Glomerular endothelial cell (primary cell): ENCODE measurements around the gene IP6K2. TPM values are rescaled to one million over a fixed set of nuclear protein-coding genes. Genes with fewer than 3 reads are reported as not detected.

Experiments used
- DNase-seq: peaks from one replicate; pipeline ENCODE4 v3.0.0-alpha.2; 2011; ENCODE audit warnings: low read depth, low spot score; ENCODE audit errors: extremely low read depth
- total RNA-seq: library from RNA; depleted of rRNA; stranded (reverse); fragments of >200 nt; gene quantifications from 2 replicates; pipeline ENCODE4 v1.2.3, GENCODE V29; 2015

The IP6K2 gene
- total RNA-seq, 1 donor from 2014 or later = 66.1 TPM

- no peak for DNase-seq
These were observed 24.5 kb downstream of the IP6K2 start for GRCh38 chr3:48692551-48692950.

GRCh38 chr3:48690846-48691458, 26.1 kb downstream of the IP6K2 start:
- DNase-seq = no peak

- DNase-seq = no peak
These were observed 27.6 kb downstream of the IP6K2 start for GRCh38 chr3:48689384-48689783.

- no peak for DNase-seq
These were observed 28.3 kb downstream of the IP6K2 start for GRCh38 chr3:48688737-48689075.

GRCh38 chr3:48688032-48688736, 28.8 kb downstream of the IP6K2 start:
- no peak for DNase-seq

- DNase-seq = no peak
These were observed 29.8 kb downstream of the IP6K2 start for GRCh38 chr3:48687220-48687678.

GRCh38 chr3:48686538-48687219, 30.3 kb downstream of the IP6K2 start:
- no peak for DNase-seq

- no peak for DNase-seq
These were observed 31.2 kb downstream of the IP6K2 start, which contains the start of gene NCKIPSD for GRCh38 chr3:48685603-48686511. Gene NCKIPSD (minus strand): TSS chr3:48685915. CDS start chr3:48685807, 108 bp downstream.

GRCh38 chr3:48685293-48685602, 31.8 kb downstream of the IP6K2 start:
- no peak for DNase-seq

- no peak for DNase-seq
These were observed 32.4 kb downstream of the IP6K2 start for GRCh38 chr3:48684480-48685143.

GRCh38 chr3:48684054-48684349, 33.0 kb downstream of the IP6K2 start:
- DNase-seq = no peak

GRCh38 chr3:48682786-48683185, 34.2 kb downstream of the IP6K2 start:
- no peak for DNase-seq

GRCh38 chr3:48681974-48682610, 34.9 kb downstream of the IP6K2 start:
- DNase-seq = no peak

- no peak for DNase-seq
These were observed 35.5 kb downstream of the IP6K2 start for GRCh38 chr3:48681541-48681880.

GRCh38 chr3:48680811-48681540, 36.0 kb downstream of the IP6K2 start:
- DNase-seq = no peak

GRCh38 chr3:48679411-48680391, 37.3 kb downstream of the IP6K2 start:
- DNase-seq = no peak

- DNase-seq = no peak
These were observed 38.2 kb downstream of the IP6K2 start for GRCh38 chr3:48678566-48679380.

GRCh38 chr3:48678056-48678455, 39.0 kb downstream of the IP6K2 start:
- no peak for DNase-seq
